HAP-1 (cell line): ENCODE measurements around the gene COL6A1.
"Not testable (repeated sequence)": the region's sequence is repeated elsewhere in the genome, so short reads cannot be mapped to it uniquely, and the experiment has no call there.

Experiments used
- DNase-seq, 2 experiments: peaks; one replicate each; pipeline ENCODE4 v3.0.0-alpha.2; 2016 to 2020; ENCODE audit warnings: low spot score in 2 of 2
- H3K27me3 ChIP-seq: fragments of 250-450 bp; sonication (Bioruptor Pico); 2 replicates; pipeline ENCODE4 v1.5.1; 2020; ENCODE audit warnings: low read depth, mild to moderate bottlenecking, moderate library complexity
- H3K36me3 ChIP-seq: fragments of 250-450 bp; sonication (Bioruptor Pico); replicated peaks from 2 replicates; pipeline ENCODE4 v1.5.1; 2020; ENCODE audit warnings: mild to moderate bottlenecking
- H3K4me1 ChIP-seq: fragments of 250-450 bp; sonication (Bioruptor Pico); 2 replicates; pipeline ENCODE4 v1.5.1; 2020; ENCODE audit warnings: mild to moderate bottlenecking
- H3K4me3 ChIP-seq: fragments of 250-450 bp; sonication (Bioruptor Pico); 2 replicates; pipeline ENCODE4 v1.5.1; 2020; ENCODE audit warnings: mild to moderate bottlenecking, moderate library complexity
- H3K9me3 ChIP-seq: fragments of 250-450 bp; sonication (Bioruptor Pico); 2 replicates; pipeline ENCODE4 v1.5.1; 2020; ENCODE audit warnings: mild to moderate bottlenecking, moderate library complexity
- in situ Hi-C: fragments of 300-500 bp; cut with MboI; formaldehyde crosslinking; loops from 3 replicates; pipeline ENCODE4 v1.14.3; 2020; ENCODE audit warnings: low sequenced_read_pairs, inconsistent platforms, mixed read lengths

COL6A1 gene

GRCh38 chr21:45950740-45951515, 30.6 kb upstream of the COL6A1 start:
- DNase-seq, result no peak
- Histone ChIP-seq H3K4me1 (no peaks in the 10 kb centered on the region), H3K36me3 (no peaks in the 10 kb centered on the region), H3K9me3 (no peaks in the 10 kb centered on the region), H3K4me3 (no peak overlapping the region), H3K27me3 (no peaks in the 10 kb centered on the region)
- in situ Hi-C loops, result no loop called here

GRCh38 chr21:45951676-45952075, 29.9 kb upstream of the COL6A1 start:
- H3K9me3 ChIP-seq, result no peaks in the 10 kb centered on the region; the same call in 1 of the 2 replicates
- H3K4me1 ChIP-seq, result no peaks in the 10 kb centered on the region
- no peaks in the 10 kb centered on the region for H3K36me3 ChIP-seq
- no peak for DNase-seq
- no peaks in the 10 kb centered on the region for H3K27me3 ChIP-seq
- in situ Hi-C loops, result no loop called here
- H3K4me3 ChIP-seq, result no peak overlapping the region

- H3K27me3 ChIP-seq, H3K9me3 ChIP-seq, H3K4me1 ChIP-seq, H3K4me3 ChIP-seq, in situ Hi-C loops, DNase-seq, H3K36me3 ChIP-seq: not testable (repeated sequence)
Observed at GRCh38 chr21:45952527-45952926, 29.0 kb upstream of the COL6A1 start.

GRCh38 chr21:45952974-45953373, 28.6 kb upstream of the COL6A1 start:
- Histone ChIP-seq H3K27me3 (no peaks in the 10 kb centered on the region), H3K9me3 (no peaks in the 10 kb centered on the region; the same call in 1 of the 2 replicates), H3K4me3 (no peak overlapping the region), H3K4me1 (no peaks in the 10 kb centered on the region), H3K36me3 (no peaks in the 10 kb centered on the region)
- in situ Hi-C loops, result no loop called here
- DNase-seq, result no peak

GRCh38 chr21:45954261-45954660, 27.3 kb upstream of the COL6A1 start:
- no peak overlapping the region for H3K4me3 ChIP-seq
- no peak for DNase-seq
- peaks cover 3% of the 10 kb centered on the region; the same call in 1 of the 2 replicates for H3K27me3 ChIP-seq
- H3K9me3 ChIP-seq, result no peaks in the 10 kb centered on the region; the same call in 1 of the 2 replicates
- H3K36me3 ChIP-seq, result no peaks in the 10 kb centered on the region
- no peaks in the 10 kb centered on the region for H3K4me1 ChIP-seq
- in situ Hi-C loops, result no loop called here

GRCh38 chr21:45954921-45955320, 26.6 kb upstream of the COL6A1 start:
- no peak for DNase-seq
- Histone ChIP-seq H3K4me1 (no peaks in the 10 kb centered on the region), H3K27me3 (peaks cover 3% of the 10 kb centered on the region; the same call in 1 of the 2 replicates), H3K4me3 (no peak overlapping the region), H3K9me3 (no peaks in the 10 kb centered on the region; the same call in 1 of the 2 replicates), H3K36me3 (no peaks in the 10 kb centered on the region)
- in situ Hi-C loops, result no loop called here

- peaks cover 7% of the 10 kb centered on the region for H3K9me3 ChIP-seq
- H3K27me3 ChIP-seq, result peaks cover 3% of the 10 kb centered on the region; the same call in 1 of the 2 replicates
- no peaks in the 10 kb centered on the region for H3K4me1 ChIP-seq
- DNase-seq, result no peak
- no peaks in the 10 kb centered on the region for H3K36me3 ChIP-seq
- in situ Hi-C loops, result no loop called here
- no peak overlapping the region for H3K4me3 ChIP-seq
Observed at GRCh38 chr21:45957551-45957950, 24.0 kb upstream of the COL6A1 start.

- Histone ChIP-seq H3K4me1 (no peaks in the 10 kb centered on the region), H3K36me3 (no peaks in the 10 kb centered on the region), H3K9me3 (peaks cover 7% of the 10 kb centered on the region), H3K4me3 (no peak overlapping the region), H3K27me3 (peaks cover 3% of the 10 kb centered on the region; the same call in 1 of the 2 replicates)
- in situ Hi-C loops, result no loop called here
- no peak for DNase-seq
Observed at GRCh38 chr21:45957981-45958600, 23.5 kb upstream of the COL6A1 start.

- in situ Hi-C loops, result no loop called here
- Histone ChIP-seq H3K36me3 (no peaks in the 10 kb centered on the region), H3K4me3 (no peak overlapping the region), H3K9me3 (peaks cover 7% of the 10 kb centered on the region), H3K4me1 (no peaks in the 10 kb centered on the region), H3K27me3 (peaks cover 3% of the 10 kb centered on the region; the same call in 1 of the 2 replicates)
- DNase-seq, result no peak
Observed at GRCh38 chr21:45959182-45959581, 22.4 kb upstream of the COL6A1 start.

- no peaks in the 10 kb centered on the region for H3K36me3 ChIP-seq
- no peaks in the 10 kb centered on the region for H3K4me1 ChIP-seq
- in situ Hi-C loops, result no loop called here
- H3K4me3 ChIP-seq, result no peak overlapping the region
- peaks cover 10% of the 10 kb centered on the region for H3K9me3 ChIP-seq
- H3K27me3 ChIP-seq, result peaks cover 3% of the 10 kb centered on the region; the same call in 1 of the 2 replicates
- no peak for DNase-seq
Observed at GRCh38 chr21:45959779-45960390, 21.7 kb upstream of the COL6A1 start.

GRCh38 chr21:45961408-45961807, 20.2 kb upstream of the COL6A1 start:
- H3K4me1 ChIP-seq, in situ Hi-C loops, H3K4me3 ChIP-seq, DNase-seq, H3K36me3 ChIP-seq, H3K27me3 ChIP-seq: not testable (repeated sequence)
- peaks cover 14% of the 10 kb centered on the region for H3K9me3 ChIP-seq

- H3K27me3 ChIP-seq, result peaks cover 3% of the 10 kb centered on the region; the same call in 1 of the 2 replicates
- H3K4me3 ChIP-seq, result no peak overlapping the region
- no peaks in the 10 kb centered on the region for H3K36me3 ChIP-seq
- no peaks in the 10 kb centered on the region for H3K4me1 ChIP-seq
- H3K9me3 ChIP-seq, result peaks cover 14% of the 10 kb centered on the region
- in situ Hi-C loops, result no loop called here
- DNase-seq, result no peak
Observed at GRCh38 chr21:45962531-45963231, 18.9 kb upstream of the COL6A1 start.

- peaks cover 3% of the 10 kb centered on the region; the same call in 1 of the 2 replicates for H3K27me3 ChIP-seq
- no peak for DNase-seq
- H3K4me1 ChIP-seq, result no peaks in the 10 kb centered on the region
- peaks cover 14% of the 10 kb centered on the region for H3K9me3 ChIP-seq
- no peaks in the 10 kb centered on the region for H3K36me3 ChIP-seq
- in situ Hi-C loops, result no loop called here
- H3K4me3 ChIP-seq, result no peak overlapping the region
Observed at GRCh38 chr21:45963232-45963570, 18.4 kb upstream of the COL6A1 start.
